GM23338 (cell line): ENCODE results near the gene CBLC. TPM values are rescaled to one million over a fixed set of nuclear protein-coding genes. Genes with fewer than 3 reads are reported as not detected.

ENCODE experiments used
- ATAC-seq: fragments of 200-7000 bp; cut with Tn5 transposase; 3 replicates; pipeline ENCODE4 v1.9.1; 2020
- DNase-seq: peaks from one replicate; pipeline ENCODE4 v3.0.0-alpha.2; 2015; ENCODE audit warnings: low spot score
- H2AFZ ChIP-seq: fragments of 200-600 bp; sonication (generic); 2 replicates; pipeline ENCODE4 v1.8.0; 2016; ENCODE audit warnings: antibody characterized with exemption, mild to moderate bottlenecking, moderate library complexity
- H3F3A ChIP-seq: fragments of 200-600 bp; sonication (generic); replicated peaks from 2 replicates; pipeline ENCODE4 v1.8.0; 2017; ENCODE audit warnings: antibody characterized with exemption, mixed run types, low read depth
- H3K27ac ChIP-seq: fragments of 200-600 bp; sonication (generic); 2 replicates; pipeline ENCODE4 v1.6.1; 2016; ENCODE audit warnings: low read depth
- H3K27me3 ChIP-seq: fragments of 200-600 bp; sonication (generic); 2 replicates; pipeline ENCODE4 v1.8.0; 2016; ENCODE audit warnings: mild to moderate bottlenecking, mixed run types, moderate library complexity; ENCODE audit not compliant: insufficient read depth
- H3K36me3 ChIP-seq: fragments of 200-600 bp; sonication (generic); 2 replicates; pipeline ENCODE4 v1.8.0; 2016; ENCODE audit warnings: mild to moderate bottlenecking; ENCODE audit not compliant: insufficient read depth
- H3K4me1 ChIP-seq: fragments of 200-600 bp; sonication (generic); 2 replicates; pipeline ENCODE4 v1.8.0; 2016; ENCODE audit warnings: mild to moderate bottlenecking, moderate library complexity; ENCODE audit not compliant: insufficient read depth
- H3K4me2 ChIP-seq: fragments of 200-600 bp; sonication (generic); 2 replicates; pipeline ENCODE4 v1.7.1; 2017; ENCODE audit warnings: mixed run types
- H3K4me3 ChIP-seq: fragments of 200-600 bp; sonication (generic); 2 replicates; pipeline ENCODE4 v1.6.1; 2016; ENCODE audit warnings: mixed run types
- H3K79me2 ChIP-seq: fragments of 200-600 bp; sonication (generic); replicated peaks from 2 replicates; pipeline ENCODE4 v1.8.0; 2017; ENCODE audit warnings: mild to moderate bottlenecking; ENCODE audit not compliant: insufficient read depth
- H3K9me2 ChIP-seq: fragments of 200-600 bp; sonication (generic); 2 replicates; pipeline ENCODE4 v1.8.0; 2017; ENCODE audit not compliant: insufficient read depth
- H4K20me1 ChIP-seq: fragments of 200-600 bp; sonication (generic); replicated peaks from 2 replicates; pipeline ENCODE4 v1.8.0; 2017; ENCODE audit warnings: mild to moderate bottlenecking; ENCODE audit not compliant: insufficient read depth
- H3K27ac Mint-ChIP-seq: 2 replicates; pipeline ENCODE4 v1.8.0; 2020; ENCODE audit warnings: inconsistent platforms, mild to moderate bottlenecking, moderate library complexity, mixed read lengths
- H3K27me3 Mint-ChIP-seq: 3 replicates; pipeline ENCODE4 v1.8.0; 2022; ENCODE audit warnings: low read depth, mild to moderate bottlenecking, moderate library complexity, mixed read lengths, inconsistent platforms; ENCODE audit not compliant: insufficient read depth, poor library complexity
- H3K36me3 Mint-ChIP-seq: 3 replicates; pipeline ENCODE4 v1.8.0; 2021; ENCODE audit warnings: low read depth, mild to moderate bottlenecking, inconsistent platforms, moderate library complexity, mixed read lengths
- H3K4me1 Mint-ChIP-seq: 3 replicates; pipeline ENCODE4 v1.8.0; 2020; ENCODE audit warnings: mild to moderate bottlenecking, inconsistent platforms, mixed read lengths
- H3K4me3 Mint-ChIP-seq: 3 replicates; pipeline ENCODE4 v1.8.0; 2021; ENCODE audit warnings: moderate library complexity, mild to moderate bottlenecking, inconsistent platforms, mixed read lengths
- H3K9me3 Mint-ChIP-seq: 3 replicates; pipeline ENCODE4 v1.8.0; 2020; ENCODE audit warnings: moderate library complexity, mild to moderate bottlenecking, inconsistent platforms, mixed read lengths
- CREB1 ChIP-seq: fragments of 250-450 bp; sonication (Bioruptor Pico); IDR thresholded peaks from 2 replicates; pipeline ENCODE4 v1.5.0; 2020; ENCODE audit warnings: low read depth, mild to moderate bottlenecking, moderate library complexity
- CTCF ChIP-seq, 2 experiments: fragments of 200-600 bp in 1 of 2; sonication (generic) in 1 of 2; conservative IDR thresholded peaks; 2 replicates each; pipeline versions ENCODE4 v1.5.1 to v1.6.1; 2016 to 2017; ENCODE audit warnings: antibody characterized with exemption in 2 of 2, low read depth in 2 of 2, mild to moderate bottlenecking in 2 of 2, moderate library complexity in 1 of 2
- EZH2 ChIP-seq: fragments of 200-600 bp; sonication (generic); IDR thresholded peaks from one replicate; pipeline ENCODE4 v1.8.0; 2017; ENCODE audit warnings: antibody characterized with exemption, mild to moderate bottlenecking, low read depth; ENCODE audit not compliant: unreplicated experiment
- EZH2phosphoT487 ChIP-seq: fragments of 200-600 bp; sonication (generic); IDR thresholded peaks from one replicate; pipeline ENCODE4 v1.8.1; 2018; ENCODE audit warnings: antibody characterized with exemption; ENCODE audit not compliant: unreplicated experiment
- JUNB ChIP-seq: IDR thresholded peaks from one replicate; pipeline ENCODE4 v1.6.1; 2016; ENCODE audit warnings: antibody characterized with exemption; ENCODE audit not compliant: unreplicated experiment
- NANOG ChIP-seq: IDR thresholded peaks from 2 replicates; pipeline ENCODE4 v1.6.1; 2016; ENCODE audit warnings: antibody characterized with exemption, borderline replicate concordance
- POLR2AphosphoS5 ChIP-seq: IDR thresholded peaks from 2 replicates; pipeline ENCODE4 v1.6.1; 2016; ENCODE audit warnings: antibody characterized with exemption, low read depth
- REST ChIP-seq: IDR thresholded peaks from one replicate; pipeline ENCODE4 v1.6.1; 2018; ENCODE audit warnings: antibody characterized with exemption; ENCODE audit not compliant: unreplicated experiment
- STAT1 ChIP-seq: IDR thresholded peaks from one replicate; pipeline ENCODE4 v1.6.1; 2016; ENCODE audit warnings: antibody characterized with exemption; ENCODE audit not compliant: unreplicated experiment
- ZNF114 ChIP-seq: fragments of 250-450 bp; sonication (Bioruptor Pico); IDR thresholded peaks from 2 replicates; pipeline ENCODE4 v1.5.0; 2020; ENCODE audit warnings: mild to moderate bottlenecking, moderate library complexity
- ZNF331 ChIP-seq: fragments of 250-450 bp; sonication (Bioruptor Pico); IDR thresholded peaks from 2 replicates; pipeline ENCODE4 v1.5.0; 2020; ENCODE audit warnings: low read depth, mild to moderate bottlenecking, moderate library complexity
- ZNF462 ChIP-seq: fragments of 250-450 bp; sonication (Bioruptor Pico); IDR thresholded peaks from 2 replicates; pipeline ENCODE4 v1.5.0; 2020; ENCODE audit warnings: mild to moderate bottlenecking, moderate library complexity
- polyA plus RNA-seq: library from polyadenylated mRNA; unstranded; fragments of >200 nt; fragmentation: Nextera tagmentation; extraction: Ambion mirVana; gene quantifications from 2 replicates; pipeline ENCODE4 v1.2.1, GENCODE V29; 2016
- total RNA-seq: library from RNA; depleted of rRNA; stranded (reverse); fragments of >200 nt; shearing (Covaris generic); gene quantifications from 2 replicates; pipeline ENCODE4 v1.2.3, GENCODE V29; 2014
- TF ChIP-seq, protein P1 (sequence below): IDR thresholded peaks from 2 replicates; pipeline ENCODE4 v1.6.1; 2016; ENCODE audit warnings: antibody characterized with exemption

CBLC gene
- total and polyA plus RNA-seq, 2 experiments from 2014 or later, result 14.5 to 29.3 TPM

DNA sequence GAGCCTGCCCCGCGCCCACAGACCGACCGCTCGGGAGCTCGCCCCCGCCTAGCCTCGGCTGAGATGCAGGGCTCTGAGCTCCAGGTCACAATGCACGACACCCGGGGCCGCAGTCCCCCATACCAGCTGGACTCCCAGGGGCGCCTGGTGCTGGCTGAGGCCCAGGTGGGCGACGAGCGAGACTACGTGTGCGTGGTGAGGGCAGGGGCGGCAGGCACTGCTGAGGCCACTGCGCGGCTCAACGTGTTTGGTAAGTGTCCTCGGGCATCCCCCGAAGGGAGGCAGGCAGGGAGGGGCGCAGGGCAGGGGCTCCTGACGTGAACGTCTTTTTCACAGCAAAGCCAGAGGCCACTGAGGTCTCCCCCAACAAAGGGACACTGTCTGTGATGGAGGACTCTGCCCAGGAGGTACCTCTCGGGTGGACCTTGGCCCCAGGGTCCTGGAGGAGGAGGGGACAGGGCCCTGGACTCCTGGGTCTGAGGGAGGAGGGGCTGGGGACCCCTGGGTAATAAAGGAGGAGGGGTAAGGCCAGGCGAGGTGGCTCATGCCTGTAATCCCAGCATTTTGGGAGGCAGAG is 34.5 kb downstream of the CBLC start:
- Histone ChIP-seq H4K20me1 (peaks cover 17% of the 10 kb centered on the region), H3K9me2 (no peaks in the 10 kb centered on the region), H3K27me3 (peaks cover 14% of the 10 kb centered on the region; the same call in 1 of the 2 replicates), H3K27ac (no peak overlapping the region), H3K4me2 (no peak overlapping the region), H3F3A (0 out of 2 replicates have a peak, but pooled peaks cover 3% of the 10 kb centered on the region), H3K36me3 (no peaks in the 10 kb centered on the region), H3K4me3 (no peak overlapping the region), H3K4me1 (peaks cover 22% of the 10 kb centered on the region), H2AFZ (no peak overlapping the region), H3K79me2 (no peaks in the 10 kb centered on the region)
- TF ChIP-seq POLR2AphosphoS5 (no peak), STAT1 (no peak), ZNF114 (CRISPR knock-in tag) (no peak), ZNF462 (CRISPR knock-in tag) (no peak), CTCF (conservative IDR thresholded peaks at IDR 0.05; ENCODE audit: low read depth in 2 of 2) (no peak), CREB1 (CRISPR knock-in tag) (no peak), REST (no peak), EZH2 (no peak), EZH2phosphoT487 (no peak), JUNB (no peak), NANOG (no peak), ZNF331 (CRISPR knock-in tag) (no peak)
- TF ChIP-seq, protein P1, sequence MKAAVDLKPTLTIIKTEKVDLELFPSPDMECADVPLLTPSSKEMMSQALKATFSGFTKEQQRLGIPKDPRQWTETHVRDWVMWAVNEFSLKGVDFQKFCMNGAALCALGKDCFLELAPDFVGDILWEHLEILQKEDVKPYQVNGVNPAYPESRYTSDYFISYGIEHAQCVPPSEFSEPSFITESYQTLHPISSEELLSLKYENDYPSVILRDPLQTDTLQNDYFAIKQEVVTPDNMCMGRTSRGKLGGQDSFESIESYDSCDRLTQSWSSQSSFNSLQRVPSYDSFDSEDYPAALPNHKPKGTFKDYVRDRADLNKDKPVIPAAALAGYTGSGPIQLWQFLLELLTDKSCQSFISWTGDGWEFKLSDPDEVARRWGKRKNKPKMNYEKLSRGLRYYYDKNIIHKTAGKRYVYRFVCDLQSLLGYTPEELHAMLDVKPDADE, result no peak
- Mint-ChIP-seq H3K9me3 (no peaks in the 10 kb centered on the region; the same call in 1 of the 3 replicates), H3K4me1 (peaks cover 34% of the 10 kb centered on the region), H3K27me3 (peaks cover 20% of the 10 kb centered on the region), H3K36me3 (peaks cover 36% of the 10 kb centered on the region), H3K27ac (no peak overlapping the region), H3K4me3 (no peak overlapping the region)
- DNase-seq (no peak), ATAC-seq (no peak)
